ENCODE data around the gene RLN3.

DNA sequence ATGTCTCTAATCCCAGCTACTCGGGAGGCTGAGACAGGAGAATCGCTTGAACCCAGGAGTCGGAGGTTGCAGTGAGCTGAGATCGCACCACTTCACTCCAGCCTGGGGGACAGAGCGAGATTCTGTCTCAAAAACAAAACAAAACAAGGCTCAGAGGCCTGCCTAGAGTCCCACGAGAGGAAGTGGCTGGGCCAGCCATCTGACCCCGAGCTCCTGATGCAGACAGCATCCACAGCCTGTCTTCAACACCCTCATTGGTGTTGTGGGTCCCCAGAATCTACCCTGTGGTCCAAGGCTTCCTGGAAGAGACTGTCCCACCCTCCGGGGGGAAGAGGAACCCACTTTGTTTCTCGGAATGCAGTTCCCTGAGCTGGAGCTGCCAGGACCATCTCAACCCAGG, 46.5 kb upstream of the RLN3 start:
- TF ChIP-seq, protein P1, sequence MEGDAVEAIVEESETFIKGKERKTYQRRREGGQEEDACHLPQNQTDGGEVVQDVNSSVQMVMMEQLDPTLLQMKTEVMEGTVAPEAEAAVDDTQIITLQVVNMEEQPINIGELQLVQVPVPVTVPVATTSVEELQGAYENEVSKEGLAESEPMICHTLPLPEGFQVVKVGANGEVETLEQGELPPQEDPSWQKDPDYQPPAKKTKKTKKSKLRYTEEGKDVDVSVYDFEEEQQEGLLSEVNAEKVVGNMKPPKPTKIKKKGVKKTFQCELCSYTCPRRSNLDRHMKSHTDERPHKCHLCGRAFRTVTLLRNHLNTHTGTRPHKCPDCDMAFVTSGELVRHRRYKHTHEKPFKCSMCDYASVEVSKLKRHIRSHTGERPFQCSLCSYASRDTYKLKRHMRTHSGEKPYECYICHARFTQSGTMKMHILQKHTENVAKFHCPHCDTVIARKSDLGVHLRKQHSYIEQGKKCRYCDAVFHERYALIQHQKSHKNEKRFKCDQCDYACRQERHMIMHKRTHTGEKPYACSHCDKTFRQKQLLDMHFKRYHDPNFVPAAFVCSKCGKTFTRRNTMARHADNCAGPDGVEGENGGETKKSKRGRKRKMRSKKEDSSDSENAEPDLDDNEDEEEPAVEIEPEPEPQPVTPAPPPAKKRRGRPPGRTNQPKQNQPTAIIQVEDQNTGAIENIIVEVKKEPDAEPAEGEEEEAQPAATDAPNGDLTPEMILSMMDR (conservative IDR thresholded peaks at IDR 0.05): no peak
- no peak for TF ChIP-seq ZFX (IDR thresholded peaks at IDR 0.05)

Data from C4-2B (cell line).